SH-SY5Y (cell line): Measurements from ENCODE around the gene KPNA3.

ENCODE experiments used
- GATA2 ChIP-seq: IDR thresholded peaks from 2 replicates; pipeline ENCODE4 v1.6.1; 2011; ENCODE audit warnings: mild to moderate bottlenecking, low read depth, low read length
- GATA3 ChIP-seq: IDR thresholded peaks from 2 replicates; pipeline ENCODE4 v1.6.1; 2011; ENCODE audit warnings: low read depth, mild to moderate bottlenecking, low read length, moderate library complexity

DNA sequence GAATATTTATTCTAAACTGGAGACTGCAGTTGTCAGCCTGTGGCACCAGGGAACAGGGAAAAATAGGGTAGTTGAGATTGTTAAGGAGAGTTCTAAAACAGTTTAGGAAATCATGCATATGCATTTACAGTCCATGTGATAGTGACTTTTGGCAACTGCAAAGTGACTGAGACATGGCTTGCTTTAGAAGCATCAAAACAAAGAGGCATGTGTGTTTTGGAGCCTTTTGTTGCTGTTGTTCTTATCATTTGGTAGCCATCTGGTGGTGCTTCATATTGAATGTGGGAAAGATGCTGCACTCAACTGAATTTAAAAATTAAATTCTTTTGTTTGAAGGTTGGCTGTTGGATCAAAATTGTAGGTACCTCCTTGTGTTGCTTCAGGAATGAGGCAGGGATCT, 91.0 kb downstream of the KPNA3 start:
- TF ChIP-seq GATA2 (no peak), GATA3 (no peak)
